ENCODE data around the gene RSRC1. TPM values are rescaled to one million over a fixed set of nuclear protein-coding genes. Genes with fewer than 3 reads are reported as not detected.

RSRC1 gene
- total and polyA plus RNA-seq, 2 of the 13 experiments (the other 11 are each of a cell fraction or from before 2014, with no cell fraction given), result 4.9 to 63.0 TPM

- TF ChIP-seq SOX6 (IDR thresholded peaks at IDR 0.05), result no peak
- TF ChIP-seq SOX6 (CRISPR knock-in tag; IDR thresholded peaks at IDR 0.05), result peak; percentile 42; the same call in 1 of the 2 replicates
- TF ChIP-seq ZSCAN9 (CRISPR knock-in tag; IDR thresholded peaks at IDR 0.05; ENCODE audit: borderline replicate concordance), result peak; percentile 76; the same call in 1 of the 2 replicates
- TF ChIP-seq EP300 (IDR thresholded peaks at IDR 0.05; ENCODE audit: low read depth in 2 of 2, low read length in 2 of 2), result peak in 1 of 2 experiments; percentile 57; a peak in 1 of 4 replicates
- no peak for TF ChIP-seq EP300 (CRISPR knock-in tag; IDR thresholded peaks at IDR 0.05; ENCODE audit: borderline replicate concordance)
Observed at GRCh38 chr3:158451405-158452055, 341.6 kb downstream of the RSRC1 start (continued).

DNA sequence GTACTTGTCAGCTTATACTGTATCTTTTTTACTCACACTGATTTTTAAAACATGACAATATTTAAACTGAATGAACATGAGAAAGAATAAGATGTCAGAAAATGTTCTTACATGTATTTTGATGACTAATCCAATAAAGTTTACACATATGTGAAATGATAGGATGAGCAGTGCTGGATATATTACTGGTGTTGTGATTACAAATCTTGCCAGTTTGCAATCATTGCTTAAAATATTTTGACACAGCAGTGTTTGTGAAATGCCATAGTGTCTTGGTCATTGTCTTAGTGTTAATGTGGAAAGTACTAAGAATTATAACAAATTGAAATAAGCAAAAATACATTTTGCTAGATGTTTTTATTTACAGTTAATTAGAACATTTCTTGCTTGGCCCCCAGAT, 342.4 kb downstream of the RSRC1 start:
- ATAC-seq, result no peak
- H3K9me3 ChIP-seq (ENCODE audit: low read length), result no peaks in the 10 kb centered on the region
- H4K20me1 ChIP-seq (ENCODE audit: insufficient read depth, low read length), result 0 out of 2 replicates have a peak, but pooled peaks cover 4% of the 10 kb centered on the region
- in situ Hi-C loops (cut with HindIII; ENCODE audit: extremely low pct_ligation_motif_present, low pct_unique_long_range_greater_than_20kb), result no loop called here
- ChIA-PET POLR2A (no interaction called here), CTCF (ENCODE audit: low intra/inter-chr PET ratio, low total read pairs) (no interaction called here)
- no peaks in the 10 kb centered on the region for H3K79me2 ChIP-seq (ENCODE audit: insufficient read depth, low read length)
- H3K9ac ChIP-seq (ENCODE audit: insufficient read depth, low read depth, low read length), result no peak overlapping the region
- H3K4me3 ChIP-seq (replicated peaks in 1 of 3; ENCODE audit: insufficient read depth in 1 of 3, low read depth in 2 of 3, low read length in 3 of 3), result no peak overlapping the region
- TF ChIP-seq MAFF (IDR thresholded peaks at IDR 0.05; ENCODE audit: low read depth, low read length) (no peak), MAFK (conservative IDR thresholded peaks at IDR 0.05 in 1 of 2, IDR thresholded peaks at IDR 0.05 in 1 of 2; ENCODE audit: low read length in 2 of 2) (peak in 1 of 2 experiments; percentile 25; a peak in 1 of 4 replicates)
- H3K4me2 ChIP-seq (ENCODE audit: low read depth, low read length), result no peak overlapping the region
- intact Hi-C loops (cut with micrococcal nuclease; ENCODE audit: unreplicated experiment), result no loop called here
- no peaks in the 10 kb centered on the region for H3K36me3 ChIP-seq (replicated peaks in 1 of 2; ENCODE audit: control insufficient read depth in 1 of 2, insufficient read depth in 2 of 2, low read length in 2 of 2)
- no TSS peak for BruUV-seq (replicated peaks)
- peaks cover 11% of the 10 kb centered on the region for H3K4me1 ChIP-seq (ENCODE audit: insufficient read depth, low read length)
- no peak for FAIRE-seq
- no peaks in the 10 kb centered on the region for H3K27me3 ChIP-seq (ENCODE audit: control insufficient read depth in 1 of 2, insufficient read depth in 2 of 2, low read length in 2 of 2)
- H3K27ac ChIP-seq (ENCODE audit: extremely low read length, insufficient read depth, low read length), result no peak overlapping the region
- H2AFZ ChIP-seq (ENCODE audit: low read length), result no peak overlapping the region
- no peak for DNase-seq (ENCODE audit: low spot score)

DNA sequence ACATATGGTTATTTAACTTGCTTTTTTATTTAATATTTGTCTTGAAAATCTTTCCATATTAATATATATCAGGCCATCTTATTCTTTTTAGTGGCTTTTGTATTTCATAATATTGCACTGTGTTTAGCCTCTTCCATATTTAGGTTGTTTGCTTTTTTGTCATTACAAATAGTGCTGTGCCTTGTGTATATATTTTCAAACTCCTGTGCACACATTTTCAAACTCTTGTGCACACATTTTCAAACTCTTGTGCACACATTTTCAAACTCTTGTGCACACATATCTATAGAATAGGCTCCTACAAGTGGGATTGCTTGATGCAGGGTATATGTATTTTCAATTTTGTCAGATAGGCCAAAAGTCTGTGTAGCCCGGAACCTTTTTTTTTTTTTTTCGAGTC, 343.1 kb downstream of the RSRC1 start:
- Histone ChIP-seq H3K9me3 (ENCODE audit: low read length) (no peaks in the 10 kb centered on the region), H3K4me3 (replicated peaks in 1 of 3; ENCODE audit: insufficient read depth in 1 of 3, low read depth in 2 of 3, low read length in 3 of 3) (no peak overlapping the region), H3K36me3 (replicated peaks in 1 of 2; ENCODE audit: control insufficient read depth in 1 of 2, insufficient read depth in 2 of 2, low read length in 2 of 2) (no peaks in the 10 kb centered on the region), H3K79me2 (ENCODE audit: insufficient read depth, low read length) (no peaks in the 10 kb centered on the region), H4K20me1 (ENCODE audit: insufficient read depth, low read length) (0 out of 2 replicates have a peak, but pooled peaks cover 4% of the 10 kb centered on the region), H3K9ac (ENCODE audit: insufficient read depth, low read depth, low read length) (no peak overlapping the region), H3K4me1 (ENCODE audit: insufficient read depth, low read length) (peaks cover 17% of the 10 kb centered on the region), H3K27ac (ENCODE audit: extremely low read length, insufficient read depth, low read length) (no peak overlapping the region), H3K27me3 (ENCODE audit: control insufficient read depth in 1 of 2, insufficient read depth in 2 of 2, low read length in 2 of 2) (no peaks in the 10 kb centered on the region), H3K4me2 (ENCODE audit: low read depth, low read length) (no peak overlapping the region), H2AFZ (ENCODE audit: low read length) (no peak overlapping the region)
- intact Hi-C loops (cut with micrococcal nuclease; ENCODE audit: unreplicated experiment), result no loop called here
- in situ Hi-C loops (cut with HindIII; ENCODE audit: extremely low pct_ligation_motif_present, low pct_unique_long_range_greater_than_20kb), result no loop called here
- ATAC-seq (peak; percentile 56; the same call in 1 of the 3 replicates), FAIRE-seq (no peak), DNase-seq (ENCODE audit: low spot score) (peak; percentile 5)
- ChIA-PET CTCF (ENCODE audit: low intra/inter-chr PET ratio, low total read pairs) (no interaction called here), POLR2A (no interaction called here)
- 89% methylated on average over 2 of the region's 2 CpGs for WGBS (ENCODE audit: low lambda C conversion rate)
- BruUV-seq (replicated peaks), result no TSS peak
- TF ChIP-seq TBX3 (IDR thresholded peaks at IDR 0.05; ENCODE audit: borderline replicate concordance), result peak; percentile 99
- TF ChIP-seq ZNF431 (CRISPR knock-in tag; IDR thresholded peaks at IDR 0.05; ENCODE audit: borderline replicate concordance, low read depth), result no peak
- TF ChIP-seq, protein P1, sequence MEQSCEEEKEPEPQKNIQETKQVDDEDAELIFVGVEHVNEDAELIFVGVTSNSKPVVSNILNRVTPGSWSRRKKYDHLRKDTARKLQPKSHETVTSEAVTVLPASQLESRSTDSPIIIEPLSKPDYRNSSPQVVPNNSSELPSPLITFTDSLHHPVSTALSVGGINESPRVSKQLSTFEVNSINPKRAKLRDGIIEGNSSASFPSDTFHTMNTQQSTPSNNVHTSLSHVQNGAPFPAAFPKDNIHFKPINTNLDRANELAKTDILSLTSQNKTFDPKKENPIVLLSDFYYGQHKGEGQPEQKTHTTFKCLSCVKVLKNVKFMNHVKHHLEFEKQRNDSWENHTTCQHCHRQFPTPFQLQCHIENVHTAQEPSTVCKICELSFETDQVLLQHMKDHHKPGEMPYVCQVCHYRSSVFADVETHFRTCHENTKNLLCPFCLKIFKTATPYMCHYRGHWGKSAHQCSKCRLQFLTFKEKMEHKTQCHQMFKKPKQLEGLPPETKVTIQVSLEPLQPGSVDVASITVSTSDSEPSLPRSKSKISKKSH (CRISPR knock-in tag; IDR thresholded peaks at IDR 0.05; ENCODE audit: borderline replicate concordance), result no peak
- no peak for TF ChIP-seq ZNF235 (CRISPR knock-in tag; IDR thresholded peaks at IDR 0.05; ENCODE audit: borderline replicate concordance)
- no peak for TF ChIP-seq TSC22D2 (CRISPR knock-in tag; IDR thresholded peaks at IDR 0.05; ENCODE audit: borderline replicate concordance)
- no peak for TF ChIP-seq ZFP90 (CRISPR knock-in tag; IDR thresholded peaks at IDR 0.05; ENCODE audit: borderline replicate concordance)

Data from HepG2 (cell line).